ENCODE data around the gene IL1RL2. TPM values are rescaled to one million over a fixed set of nuclear protein-coding genes. Genes with fewer than 3 reads are reported as not detected.

Gene IL1RL2
- not detected for polyA plus RNA-seq (ENCODE audit: low read depth in 6 of 6)

- H3K36me3 Mint-ChIP-seq, result no peaks in the 10 kb centered on the region
- H3K4me3 Mint-ChIP-seq, result peak within 1 kb of the TSS in 6 of 8 donors; percentile 31 to 80 (median 62)
- ATAC-seq (ENCODE audit: low read depth in 2 of 2) (no peak), DNase-seq (no peak)
- H3K4me1 Mint-ChIP-seq, result peaks cover 5 to 7% (median 6%) of the 10 kb centered on the region in 3 donors
- peaks cover 44 to 52% (median 52%) of the 10 kb centered on the region in 3 donors for H3K27me3 Mint-ChIP-seq
- H3K27ac Mint-ChIP-seq, result peak within 1 kb of the TSS in 2 of 6 donors; percentile 73 to 82
- H3K9me3 Mint-ChIP-seq, result peaks cover 0 to 4% (median 0%) of the 10 kb centered on the region in 7 donors
Measured at GRCh38 chr2:102186791-102187495, at the start of gene IL1RL2. Gene IL1RL2 (plus strand): TSS chr2:102187023. CDS start chr2:102187868, 845 bp downstream.

DNA sequence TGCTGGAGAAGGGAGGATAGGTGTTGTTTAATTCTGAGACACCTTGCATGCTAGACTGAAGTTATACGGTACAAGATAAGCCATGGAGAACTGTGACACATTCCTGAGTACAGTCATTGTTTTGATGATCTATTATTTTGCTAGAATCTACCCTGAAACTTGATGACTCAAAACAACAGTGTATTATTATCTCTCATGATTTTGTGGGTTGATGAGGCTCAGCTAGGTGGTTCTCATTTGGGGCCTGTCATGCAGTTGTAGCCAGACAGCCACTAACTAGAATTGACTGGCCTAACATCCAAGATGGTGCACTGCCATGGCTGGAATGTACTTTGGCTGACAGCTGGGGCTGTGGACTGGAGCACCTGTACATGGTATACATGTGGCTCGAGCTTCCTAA lies 49.7 kb upstream of the IL1RL2 start:
- DNase-seq, result no peak
- Mint-ChIP-seq H3K27ac (no peak overlapping the region), H3K27me3 (peaks cover 25 to 45% (median 30%) of the 10 kb centered on the region in 3 donors), H3K9me3 (peaks cover 0 to 4% (median 0%) of the 10 kb centered on the region in 7 donors), H3K4me1 (peaks cover 0 to 2% (median 0%) of the 10 kb centered on the region in 3 donors), H3K4me3 (no peak overlapping the region), H3K36me3 (peaks cover 0 to 8% of the 10 kb centered on the region in 2 donors)
- no peak for ATAC-seq (ENCODE audit: low read depth in 2 of 2)

DNA sequence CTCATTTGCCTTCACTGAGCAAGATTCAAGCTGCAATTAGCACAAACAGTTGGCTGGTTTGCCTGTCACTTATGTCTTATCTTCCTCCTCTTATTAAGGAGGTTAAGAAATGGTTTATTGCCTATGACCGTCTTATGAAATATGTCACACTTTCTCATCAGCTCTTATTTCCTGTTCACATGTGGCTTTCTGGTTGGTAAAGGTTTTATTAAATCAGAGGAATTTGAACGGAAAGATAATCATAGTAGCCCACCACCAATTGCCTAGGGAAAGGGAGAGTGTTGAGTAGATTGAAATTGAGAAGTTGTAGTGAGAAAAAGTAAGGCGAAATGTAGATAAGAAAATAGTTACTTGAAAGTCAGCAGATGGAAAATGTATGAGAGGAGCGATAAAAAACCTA lies 48.5 kb upstream of the IL1RL2 start:
- peaks cover 31 to 49% (median 38%) of the 10 kb centered on the region in 3 donors for H3K27me3 Mint-ChIP-seq
- H3K4me3 Mint-ChIP-seq, result no peak overlapping the region
- no peak for ATAC-seq (ENCODE audit: low read depth in 2 of 2)

DNA sequence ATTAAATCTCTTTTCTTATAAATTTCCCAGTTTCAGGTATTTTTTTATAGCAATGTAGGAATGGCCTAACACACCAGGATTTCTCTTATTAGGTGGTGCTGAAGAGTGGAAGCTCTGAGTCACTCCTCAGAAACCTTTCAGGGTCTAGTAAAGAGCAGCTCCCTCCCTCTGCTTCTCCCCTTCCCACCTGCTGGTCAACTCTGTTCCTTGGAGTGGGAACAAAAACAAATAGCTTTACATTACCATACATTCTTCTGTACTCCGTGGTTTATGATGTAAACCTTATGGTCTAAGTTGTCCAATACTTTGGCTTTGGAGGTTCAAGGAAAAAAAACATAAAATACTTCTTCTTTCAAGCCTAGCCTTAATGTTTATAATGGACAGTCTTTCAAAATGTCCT lies 47.0 kb upstream of the IL1RL2 start:
- Mint-ChIP-seq H3K4me1 (peaks cover 0 to 9% (median 0%) of the 10 kb centered on the region in 3 donors), H3K9me3 (peaks cover 0 to 17% (median 9%) of the 10 kb centered on the region in 7 donors), H3K4me3 (no peak overlapping the region), H3K27ac (no peak overlapping the region), H3K27me3 (peaks cover 37 to 64% (median 53%) of the 10 kb centered on the region in 3 donors), H3K36me3 (peaks cover 2 to 10% of the 10 kb centered on the region in 2 donors)
- DNase-seq (no peak), ATAC-seq (ENCODE audit: low read depth in 2 of 2) (no peak)

More for the DNA sequence above, 48.5 kb upstream of the IL1RL2 start:
- Mint-ChIP-seq H3K4me1 (peaks cover 0 to 9% (median 0%) of the 10 kb centered on the region in 3 donors), H3K9me3 (peaks cover 0 to 5% (median 2%) of the 10 kb centered on the region in 7 donors), H3K27ac (no peak overlapping the region), H3K36me3 (peaks cover 0 to 8% of the 10 kb centered on the region in 2 donors)
- DNase-seq, result no peak

DNA sequence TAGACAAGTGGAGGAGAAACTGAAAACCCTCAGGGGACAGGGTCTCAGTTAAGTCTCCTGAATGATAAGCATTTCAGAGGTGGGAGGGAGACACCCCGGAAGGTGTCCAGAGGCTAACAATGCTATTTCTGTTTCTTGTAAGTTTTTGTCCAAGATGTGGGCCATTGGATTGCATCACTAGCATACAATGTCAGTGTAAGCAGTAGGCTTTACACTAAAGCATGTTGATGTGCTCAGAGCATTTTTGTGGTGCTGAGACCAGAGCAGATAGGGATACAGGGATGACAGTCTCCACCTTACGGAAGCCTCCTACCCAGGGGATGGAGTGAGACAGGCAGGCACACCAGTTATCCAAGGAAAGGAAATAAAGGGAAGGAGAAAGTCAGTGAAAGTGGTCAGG lies 46.4 kb upstream of the IL1RL2 start:
- Mint-ChIP-seq H3K27ac (peak overlapping the region in 1 of 6 donors; percentile 67), H3K36me3 (peaks cover 8 to 15% of the 10 kb centered on the region in 2 donors), H3K27me3 (peaks cover 39 to 69% (median 58%) of the 10 kb centered on the region in 3 donors), H3K9me3 (peaks cover 0 to 22% (median 14%) of the 10 kb centered on the region in 7 donors), H3K4me3 (peak overlapping the region in 1 of 8 donors; percentile 18), H3K4me1 (peaks cover 0 to 9% (median 0%) of the 10 kb centered on the region in 3 donors)
- ATAC-seq (ENCODE audit: low read depth in 2 of 2) (no peak), DNase-seq (no peak)

DNA sequence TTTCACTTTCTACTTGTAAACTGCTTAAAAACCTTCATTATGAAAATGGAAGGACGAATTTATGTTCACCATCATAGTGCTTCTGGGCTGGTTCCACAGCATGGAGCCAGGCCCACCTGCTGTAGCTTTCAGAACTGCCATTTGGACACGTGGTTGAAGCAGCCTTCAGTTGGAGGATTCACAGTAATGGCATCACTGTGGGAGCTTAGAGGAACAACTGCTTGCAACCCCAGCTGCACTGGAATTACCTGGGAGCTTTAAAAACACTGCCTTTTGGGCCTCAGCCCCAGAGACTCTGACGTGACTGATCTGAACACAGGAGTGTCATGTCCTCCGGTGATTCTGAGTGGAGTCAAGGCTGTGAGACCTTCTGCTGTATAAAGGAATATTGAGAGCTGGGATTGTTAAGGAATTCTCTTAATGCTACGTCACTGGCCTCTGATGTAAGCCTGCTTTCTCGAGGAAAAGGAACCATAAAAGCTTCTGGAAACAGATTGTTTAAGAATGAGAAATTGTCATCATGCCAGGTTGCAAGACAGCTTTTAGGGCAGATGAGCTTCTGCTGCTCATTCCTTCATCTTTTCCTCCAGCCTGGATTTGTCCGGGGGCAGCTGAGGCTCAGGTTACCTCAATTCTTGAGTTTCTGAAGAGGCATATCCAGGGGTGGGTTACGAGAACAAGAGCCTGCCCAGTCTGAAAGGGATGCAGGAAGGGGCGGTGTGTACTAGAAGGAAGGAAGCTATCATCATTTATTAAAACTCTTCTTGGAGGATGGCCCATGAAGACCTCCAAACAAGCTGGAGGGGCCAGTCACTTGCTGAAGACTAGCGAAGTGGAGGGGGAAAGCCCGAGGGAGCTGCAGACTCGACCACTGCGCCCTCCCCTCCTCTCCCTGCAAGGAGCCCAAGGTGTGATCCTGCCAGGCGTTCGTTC lies 45.5 kb upstream of the IL1RL2 start:
- peak overlapping the region in 1 of 6 donors; percentile 67 for H3K27ac Mint-ChIP-seq
- peaks cover 39 to 73% (median 62%) of the 10 kb centered on the region in 3 donors for H3K27me3 Mint-ChIP-seq
- DNase-seq, result no peak
- H3K4me3 Mint-ChIP-seq, result no peak overlapping the region
- H3K4me1 Mint-ChIP-seq, result peaks cover 0 to 9% (median 0%) of the 10 kb centered on the region in 3 donors
- H3K9me3 Mint-ChIP-seq, result peaks cover 0 to 31% (median 18%) of the 10 kb centered on the region in 7 donors
- ATAC-seq (ENCODE audit: low read depth in 2 of 2), result no peak
- H3K36me3 Mint-ChIP-seq, result peaks cover 12 to 20% of the 10 kb centered on the region in 2 donors

- H3K4me1 Mint-ChIP-seq, result peaks cover 0 to 9% (median 0%) of the 10 kb centered on the region in 3 donors
- peak within 1 kb of the TSS in 2 of 8 donors; percentile 41 for H3K4me3 Mint-ChIP-seq
- no peak within 1 kb of the TSS for H3K27ac Mint-ChIP-seq
- H3K27me3 Mint-ChIP-seq, result peaks cover 34 to 75% (median 69%) of the 10 kb centered on the region in 3 donors
- ATAC-seq (ENCODE audit: low read depth in 2 of 2) (no peak), DNase-seq (no peak)
- H3K36me3 Mint-ChIP-seq, result peaks cover 12 to 27% of the 10 kb centered on the region in 2 donors
- peaks cover 5 to 40% (median 26%) of the 10 kb centered on the region in 7 donors for H3K9me3 Mint-ChIP-seq
Measured at GRCh38 chr2:102141970-102142828, 44.6 kb upstream of the IL1RL2 start, which contains the start of gene IL1R1. Gene IL1R1 (plus strand): TSS chr2:102142746. CDS start chr2:102157725, 14,979 bp downstream.

DNA sequence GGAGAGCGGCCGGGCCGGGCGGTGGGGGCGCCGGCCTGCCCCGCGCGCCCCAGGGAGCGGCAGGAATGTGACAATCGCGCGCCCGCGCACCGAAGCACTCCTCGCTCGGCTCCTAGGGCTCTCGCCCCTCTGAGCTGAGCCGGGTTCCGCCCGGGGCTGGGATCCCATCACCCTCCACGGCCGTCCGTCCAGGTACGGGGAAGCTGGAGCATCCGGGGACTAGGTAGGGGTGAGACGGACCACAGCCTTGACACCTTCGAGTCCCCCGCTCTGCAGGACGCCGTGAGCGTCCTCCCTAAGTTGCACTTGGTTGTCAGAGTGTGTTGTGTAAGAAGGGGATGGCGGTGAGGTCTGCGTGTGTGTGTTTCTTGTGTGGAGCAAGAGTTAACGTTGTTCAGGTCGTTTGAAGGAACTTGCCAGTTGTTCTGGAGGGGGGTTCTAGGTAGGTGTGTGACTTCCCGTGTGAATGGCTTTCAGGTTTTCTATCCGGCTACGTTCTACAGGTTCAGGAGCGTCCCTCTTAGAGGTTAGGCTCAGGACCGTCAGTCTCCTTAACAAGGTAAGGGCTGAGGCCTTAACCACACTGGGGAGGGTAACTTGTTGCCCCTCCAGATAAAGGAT lies 43.9 kb upstream of the IL1RL2 start:
- H3K4me1 Mint-ChIP-seq, result peaks cover 0 to 9% (median 0%) of the 10 kb centered on the region in 3 donors
- H3K36me3 Mint-ChIP-seq, result peaks cover 12 to 32% of the 10 kb centered on the region in 2 donors
- DNase-seq (no peak), ATAC-seq (ENCODE audit: low read depth in 2 of 2) (no peak)
- peak overlapping the region in 2 of 8 donors; percentile 41 for H3K4me3 Mint-ChIP-seq
- H3K27me3 Mint-ChIP-seq, result peaks cover 37 to 74% (median 73%) of the 10 kb centered on the region in 3 donors
- H3K9me3 Mint-ChIP-seq, result peaks cover 9 to 48% (median 33%) of the 10 kb centered on the region in 7 donors
- no peak overlapping the region for H3K27ac Mint-ChIP-seq

DNA sequence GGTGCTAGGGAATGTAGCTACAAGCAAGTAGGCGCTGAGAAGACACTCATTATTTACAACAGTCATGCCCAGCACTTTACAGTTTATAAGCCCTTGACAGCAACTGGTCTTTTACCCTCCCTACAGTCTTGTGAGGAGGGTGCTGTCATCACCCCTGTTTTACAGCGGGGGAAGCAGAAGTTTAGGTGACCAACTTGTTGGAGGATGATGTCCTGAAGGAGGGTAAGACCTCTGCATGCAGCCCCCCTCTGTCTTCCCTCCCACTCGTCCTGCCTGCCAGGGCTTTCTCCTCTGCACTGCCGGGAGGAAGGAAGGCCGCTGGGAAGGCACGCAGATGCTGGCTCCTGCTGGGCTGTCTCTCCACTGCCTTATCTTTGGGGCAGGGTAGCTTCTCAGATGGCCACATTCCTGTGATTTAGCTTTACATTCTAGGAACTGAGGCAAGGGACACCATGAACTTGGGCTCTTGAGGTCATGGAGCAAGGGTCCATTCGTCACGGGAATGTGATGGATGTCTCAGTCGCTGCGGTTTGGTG lies 43.3 kb upstream of the IL1RL2 start:
- Mint-ChIP-seq H3K4me3 (no peak overlapping the region), H3K27me3 (peaks cover 37 to 74% (median 69%) of the 10 kb centered on the region in 3 donors), H3K27ac (no peak overlapping the region), H3K9me3 (peaks cover 10 to 53% (median 38%) of the 10 kb centered on the region in 7 donors), H3K4me1 (peaks cover 0 to 9% (median 0%) of the 10 kb centered on the region in 3 donors), H3K36me3 (peaks cover 12 to 34% of the 10 kb centered on the region in 2 donors)
- DNase-seq (no peak), ATAC-seq (ENCODE audit: low read depth in 2 of 2) (no peak)

GRCh38 chr2:102144128-102144527 lies 42.7 kb upstream of the IL1RL2 start:
- peaks cover 12 to 40% of the 10 kb centered on the region in 2 donors for H3K36me3 Mint-ChIP-seq
- H3K9me3 Mint-ChIP-seq, result peaks cover 12 to 59% (median 44%) of the 10 kb centered on the region in 7 donors
- ATAC-seq (ENCODE audit: low read depth in 2 of 2) (no peak), DNase-seq (no peak)
- peak overlapping the region in 1 of 8 donors; percentile 36 for H3K4me3 Mint-ChIP-seq
- H3K27ac Mint-ChIP-seq, result no peak overlapping the region
- H3K27me3 Mint-ChIP-seq, result peaks cover 36 to 74% (median 69%) of the 10 kb centered on the region in 3 donors
- peaks cover 0 to 9% (median 0%) of the 10 kb centered on the region in 3 donors for H3K4me1 Mint-ChIP-seq

- no peak for DNase-seq
- Mint-ChIP-seq H3K27me3 (peaks cover 34 to 65% (median 60%) of the 10 kb centered on the region in 3 donors), H3K27ac (no peak overlapping the region), H3K4me3 (no peak overlapping the region), H3K4me1 (peaks cover 0 to 9% (median 0%) of the 10 kb centered on the region in 3 donors), H3K36me3 (peaks cover 12 to 43% of the 10 kb centered on the region in 2 donors), H3K9me3 (peaks cover 12 to 62% (median 49%) of the 10 kb centered on the region in 7 donors)
- ATAC-seq (ENCODE audit: low read depth in 2 of 2), result no peak
Measured at GRCh38 chr2:102145107-102145506, 41.7 kb upstream of the IL1RL2 start.
